ENCODE data around the gene KCNMB2. TPM values are rescaled to one million over a fixed set of nuclear protein-coding genes. Genes with fewer than 3 reads are reported as not detected.
"Not testable (repeated sequence)": the region's sequence is repeated elsewhere in the genome, so short reads cannot be mapped to it uniquely, and the experiment has no call there.

The KCNMB2 gene
- total RNA-seq, 2 experiments from 2014 or later = not detected

- no peaks in the 10 kb centered on the region for H3K4me1 Mint-ChIP-seq
- no peak for DNase-seq
- POLR2A ChIA-PET = no interaction called here
- no peaks in the 10 kb centered on the region for H3K9me3 Mint-ChIP-seq
- H3K27ac Mint-ChIP-seq = no peak overlapping the region
- H3K36me3 Mint-ChIP-seq (ENCODE audit: low read depth) = no peaks in the 10 kb centered on the region
- CTCF ChIA-PET = no interaction called here
- no peak overlapping the region for H3K4me3 Mint-ChIP-seq
- H3K27me3 Mint-ChIP-seq = no peaks in the 10 kb centered on the region
These were observed 323.1 kb downstream of the KCNMB2 start for GRCh38 chr3:178859386-178859785.

DNA sequence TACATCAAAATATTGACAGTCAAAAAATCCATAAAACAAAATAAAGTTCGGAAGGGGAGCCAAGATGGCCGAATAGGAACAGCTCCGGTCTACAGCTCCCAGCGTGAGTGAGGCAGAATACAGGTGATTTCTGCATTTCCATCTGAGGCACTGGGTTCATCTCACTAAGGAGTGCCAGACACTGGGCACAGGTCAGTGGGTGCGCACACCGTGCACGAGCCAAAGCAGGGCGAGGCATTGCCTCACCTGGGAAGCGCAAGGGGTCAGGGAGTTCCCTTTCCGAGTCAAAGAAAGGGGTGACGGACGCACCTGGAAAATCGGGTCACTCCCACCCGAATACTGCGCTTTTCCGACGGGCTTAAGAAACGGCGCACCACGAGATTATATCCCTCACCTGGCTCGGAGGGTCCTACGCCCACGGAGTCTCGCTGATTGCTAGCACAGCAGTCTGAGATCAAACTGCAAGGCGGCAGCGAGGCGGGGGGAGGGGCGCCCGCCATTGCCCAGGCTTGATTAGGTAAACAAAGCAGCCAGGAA lies 323.7 kb downstream of the KCNMB2 start:
- POLR2A ChIA-PET; CTCF ChIA-PET; H3K27me3 Mint-ChIP-seq; H3K9me3 Mint-ChIP-seq; H3K27ac Mint-ChIP-seq; DNase-seq; H3K4me3 Mint-ChIP-seq; H3K36me3 Mint-ChIP-seq (ENCODE audit: low read depth); H3K4me1 Mint-ChIP-seq: not testable (repeated sequence)

- DNase-seq = no peak
- H3K27me3 Mint-ChIP-seq = no peaks in the 10 kb centered on the region
- H3K27ac Mint-ChIP-seq = no peak overlapping the region
- no peak overlapping the region for H3K4me3 Mint-ChIP-seq
- no peaks in the 10 kb centered on the region for H3K9me3 Mint-ChIP-seq
- no peaks in the 10 kb centered on the region for H3K4me1 Mint-ChIP-seq
- no peaks in the 10 kb centered on the region for H3K36me3 Mint-ChIP-seq (ENCODE audit: low read depth)
- POLR2A ChIA-PET = no interaction called here
- CTCF ChIA-PET = no interaction called here
These were observed 332.4 kb downstream of the KCNMB2 start for GRCh38 chr3:178868681-178869080.

GRCh38 chr3:178870085-178870484 lies 333.8 kb downstream of the KCNMB2 start:
- Mint-ChIP-seq H3K4me1 (no peaks in the 10 kb centered on the region), H3K36me3 (ENCODE audit: low read depth) (no peaks in the 10 kb centered on the region), H3K9me3 (no peaks in the 10 kb centered on the region), H3K4me3 (no peak overlapping the region), H3K27me3 (no peaks in the 10 kb centered on the region), H3K27ac (no peak overlapping the region)
- POLR2A ChIA-PET = no interaction called here
- no peak for DNase-seq
- CTCF ChIA-PET = no interaction called here

DNA sequence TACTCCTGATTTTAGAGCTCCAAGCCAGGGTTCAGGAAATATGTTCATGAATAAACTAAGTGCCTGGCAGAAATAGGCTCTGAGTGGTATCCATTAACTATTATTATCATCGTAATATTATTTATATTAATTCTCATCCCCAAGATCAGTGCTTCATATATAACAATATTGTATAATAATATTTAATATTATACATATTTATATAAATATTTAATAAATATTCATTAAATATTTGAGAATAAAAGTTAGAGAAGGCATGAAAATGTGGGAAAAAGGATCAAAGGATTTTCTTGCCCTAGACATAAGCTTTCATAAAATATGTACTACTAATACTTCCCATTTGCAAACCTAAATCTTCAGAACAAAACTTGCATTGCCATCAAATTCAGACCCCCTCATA lies 338.9 kb downstream of the KCNMB2 start:
- ChIA-PET POLR2A (no interaction called here), CTCF (no interaction called here)
- Mint-ChIP-seq H3K4me3 (no peak overlapping the region), H3K36me3 (ENCODE audit: low read depth) (no peaks in the 10 kb centered on the region), H3K27ac (no peak overlapping the region), H3K9me3 (no peaks in the 10 kb centered on the region), H3K4me1 (no peaks in the 10 kb centered on the region), H3K27me3 (no peaks in the 10 kb centered on the region)
- DNase-seq = no peak

- Mint-ChIP-seq H3K27me3 (no peaks in the 10 kb centered on the region), H3K9me3 (no peaks in the 10 kb centered on the region)
- POLR2A ChIA-PET = no interaction called here
These were observed 339.6 kb downstream of the KCNMB2 start for GRCh38 chr3:178875836-178876235.

GRCh38 chr3:178880274-178880673 lies 344.0 kb downstream of the KCNMB2 start:
- Mint-ChIP-seq H3K4me1 (no peaks in the 10 kb centered on the region), H3K4me3 (no peak overlapping the region), H3K27ac (no peak overlapping the region), H3K27me3 (no peaks in the 10 kb centered on the region), H3K36me3 (ENCODE audit: low read depth) (no peaks in the 10 kb centered on the region), H3K9me3 (no peaks in the 10 kb centered on the region)
- CTCF ChIA-PET = no interaction called here
- POLR2A ChIA-PET = no interaction called here
- no peak for DNase-seq

More at GRCh38 chr3:178875836-178876235, 339.6 kb downstream of the KCNMB2 start:
- DNase-seq = no peak
- Mint-ChIP-seq H3K4me3 (no peak overlapping the region), H3K36me3 (ENCODE audit: low read depth) (no peaks in the 10 kb centered on the region), H3K27ac (no peak overlapping the region), H3K4me1 (no peaks in the 10 kb centered on the region)
- CTCF ChIA-PET = no interaction called here
